Measurements from ENCODE around the gene STEAP4.

DNA sequence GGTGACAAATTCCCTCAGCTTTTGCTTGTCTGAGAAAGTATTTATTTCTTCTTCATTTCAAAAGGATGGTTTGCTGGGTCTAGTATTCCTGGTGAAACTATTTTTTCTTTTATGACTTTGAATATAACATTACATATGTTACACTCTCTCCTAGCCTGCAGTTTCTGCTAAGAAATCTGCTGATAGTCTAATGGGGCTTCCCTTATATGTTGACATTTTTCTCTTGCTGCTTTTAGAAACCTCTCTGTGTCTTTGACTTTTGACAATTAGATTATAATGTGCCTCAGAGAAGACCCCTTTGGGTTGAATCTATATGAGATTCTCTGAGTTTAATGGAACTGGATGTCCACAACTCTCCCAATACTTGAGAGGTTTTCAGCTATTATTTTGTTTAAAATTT is 53.1 kb downstream of the STEAP4 start:
- TF ChIP-seq E2F6 (IDR thresholded peaks at IDR 0.05; ENCODE audit: borderline replicate concordance, low read depth): no peak
- TF ChIP-seq, protein P1, sequence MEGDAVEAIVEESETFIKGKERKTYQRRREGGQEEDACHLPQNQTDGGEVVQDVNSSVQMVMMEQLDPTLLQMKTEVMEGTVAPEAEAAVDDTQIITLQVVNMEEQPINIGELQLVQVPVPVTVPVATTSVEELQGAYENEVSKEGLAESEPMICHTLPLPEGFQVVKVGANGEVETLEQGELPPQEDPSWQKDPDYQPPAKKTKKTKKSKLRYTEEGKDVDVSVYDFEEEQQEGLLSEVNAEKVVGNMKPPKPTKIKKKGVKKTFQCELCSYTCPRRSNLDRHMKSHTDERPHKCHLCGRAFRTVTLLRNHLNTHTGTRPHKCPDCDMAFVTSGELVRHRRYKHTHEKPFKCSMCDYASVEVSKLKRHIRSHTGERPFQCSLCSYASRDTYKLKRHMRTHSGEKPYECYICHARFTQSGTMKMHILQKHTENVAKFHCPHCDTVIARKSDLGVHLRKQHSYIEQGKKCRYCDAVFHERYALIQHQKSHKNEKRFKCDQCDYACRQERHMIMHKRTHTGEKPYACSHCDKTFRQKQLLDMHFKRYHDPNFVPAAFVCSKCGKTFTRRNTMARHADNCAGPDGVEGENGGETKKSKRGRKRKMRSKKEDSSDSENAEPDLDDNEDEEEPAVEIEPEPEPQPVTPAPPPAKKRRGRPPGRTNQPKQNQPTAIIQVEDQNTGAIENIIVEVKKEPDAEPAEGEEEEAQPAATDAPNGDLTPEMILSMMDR (IDR thresholded peaks at IDR 0.05): no peak

Data from A549 (cell line).